RWPE2 (cell line): ENCODE results near the gene DYRK1B.
"Not testable (repeated sequence)": the region's sequence is repeated elsewhere in the genome, so short reads cannot be mapped to it uniquely, and the experiment has no call there.

Source experiments
- ATAC-seq: fragments of 200-7000 bp; cut with Tn5 transposase; 3 replicates; pipeline ENCODE4 v1.9.1; 2021; ENCODE audit warnings: low read depth
- DNase-seq: peaks from one replicate; pipeline ENCODE4 v3.0.0-alpha.2; 2020; ENCODE audit warnings: low spot score
- H3K27ac ChIP-seq: fragments of 450-650 bp; 2 replicates; pipeline ENCODE4 v1.5.1; 2017; ENCODE audit warnings: mild to moderate bottlenecking; ENCODE audit not compliant: poor library complexity, severe bottlenecking
- H3K27me3 ChIP-seq: fragments of 250-450 bp; sonication (Bioruptor Pico); 2 replicates; pipeline ENCODE4 v1.5.1; 2021; ENCODE audit warnings: mild to moderate bottlenecking, moderate library complexity; ENCODE audit not compliant: insufficient read depth, poor library complexity, severe bottlenecking
- H3K36me3 ChIP-seq: fragments of 250-450 bp; sonication (Bioruptor Pico); 2 replicates; pipeline ENCODE4 v1.5.1; 2020; ENCODE audit warnings: low read depth, mild to moderate bottlenecking, moderate library complexity
- H3K4me1 ChIP-seq: fragments of 250-450 bp; sonication (Bioruptor Pico); 2 replicates; pipeline ENCODE4 v1.5.1; 2021; ENCODE audit warnings: mild to moderate bottlenecking, moderate library complexity; ENCODE audit not compliant: insufficient read depth, poor library complexity, severe bottlenecking
- H3K4me3 ChIP-seq: fragments of 250-450 bp; sonication (Bioruptor Pico); 2 replicates; pipeline ENCODE4 v1.5.1; 2021; ENCODE audit warnings: mild to moderate bottlenecking, moderate library complexity; ENCODE audit not compliant: severe bottlenecking
- H3K9me3 ChIP-seq: fragments of 250-450 bp; sonication (Bioruptor Pico); 2 replicates; pipeline ENCODE4 v1.5.1; 2021; ENCODE audit warnings: mild to moderate bottlenecking, moderate library complexity; ENCODE audit not compliant: severe bottlenecking
- CTCF ChIP-seq: fragments of 450-650 bp; IDR thresholded peaks from one replicate; pipeline ENCODE4 v1.5.1; 2017; ENCODE audit warnings: mild to moderate bottlenecking, moderate library complexity; ENCODE audit not compliant: poor library complexity, severe bottlenecking

The DYRK1B gene

GRCh38 chr19:39876486-39876885, 42.5 kb upstream of the DYRK1B start:
- H3K36me3 ChIP-seq, ATAC-seq, H3K4me3 ChIP-seq, H3K9me3 ChIP-seq, H3K27ac ChIP-seq, H3K4me1 ChIP-seq, DNase-seq, H3K27me3 ChIP-seq: not testable (repeated sequence)

GRCh38 chr19:39875401-39875864, 41.5 kb upstream of the DYRK1B start:
- not testable (repeated sequence) for H3K36me3 ChIP-seq, DNase-seq, H3K27me3 ChIP-seq, ATAC-seq, H3K4me3 ChIP-seq, H3K9me3 ChIP-seq, H3K27ac ChIP-seq, H3K4me1 ChIP-seq

DNA sequence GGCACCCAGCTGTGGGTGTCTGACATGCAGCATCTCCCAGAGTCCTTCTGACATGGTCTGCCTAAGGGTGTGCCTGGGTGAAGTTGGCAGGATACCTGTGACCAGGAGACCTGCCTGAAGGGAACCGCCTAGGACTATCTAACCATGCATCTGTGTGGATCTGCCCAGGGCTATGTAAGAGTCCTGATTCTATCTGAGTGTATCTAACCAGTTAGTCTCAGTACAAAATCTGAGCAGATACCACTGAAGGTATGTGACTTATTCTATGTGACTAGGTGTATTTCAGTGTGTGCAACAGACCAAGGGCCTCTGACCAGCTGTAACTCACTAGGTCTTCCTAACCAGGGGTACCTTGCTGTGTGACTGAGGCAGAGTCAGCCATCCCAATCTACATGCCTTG, 40.4 kb upstream of the DYRK1B start:
- H3K4me1 ChIP-seq = no peaks in the 10 kb centered on the region
- TF ChIP-seq CTCF = no peak
- peak; percentile 28; the same call in 2 of the 3 replicates for ATAC-seq
- H3K27ac ChIP-seq = no peak overlapping the region
- H3K36me3 ChIP-seq = no peaks in the 10 kb centered on the region
- no peak for DNase-seq
- H3K27me3 ChIP-seq = no peaks in the 10 kb centered on the region
- no peaks in the 10 kb centered on the region for H3K9me3 ChIP-seq
- H3K4me3 ChIP-seq = no peak overlapping the region

- Histone ChIP-seq H3K4me1 (no peaks in the 10 kb centered on the region), H3K36me3 (no peaks in the 10 kb centered on the region), H3K27ac (no peak overlapping the region), H3K4me3 (no peak overlapping the region), H3K9me3 (no peaks in the 10 kb centered on the region), H3K27me3 (no peaks in the 10 kb centered on the region)
- TF ChIP-seq CTCF = no peak
- DNase-seq = no peak
- no peak for ATAC-seq
Observed at GRCh38 chr19:39873385-39873784, 39.4 kb upstream of the DYRK1B start.

GRCh38 chr19:39871886-39872866, 38.2 kb upstream of the DYRK1B start:
- no peak for TF ChIP-seq CTCF
- ATAC-seq = no peak

GRCh38 chr19:39871362-39871761, 37.4 kb upstream of the DYRK1B start:
- H3K4me3 ChIP-seq = no peak overlapping the region
- ATAC-seq = no peak
- H3K9me3 ChIP-seq = no peaks in the 10 kb centered on the region
- H3K27ac ChIP-seq = no peak overlapping the region
- DNase-seq = no peak
- H3K27me3 ChIP-seq = no peaks in the 10 kb centered on the region
- TF ChIP-seq CTCF = no peak
- no peaks in the 10 kb centered on the region for H3K4me1 ChIP-seq
- no peaks in the 10 kb centered on the region for H3K36me3 ChIP-seq

More at GRCh38 chr19:39871886-39872866, 38.2 kb upstream of the DYRK1B start:
- Histone ChIP-seq H3K9me3 (no peaks in the 10 kb centered on the region), H3K36me3 (no peaks in the 10 kb centered on the region), H3K27ac (no peak overlapping the region), H3K4me3 (no peak overlapping the region), H3K27me3 (no peaks in the 10 kb centered on the region), H3K4me1 (no peaks in the 10 kb centered on the region)
- DNase-seq = no peak
